K562 (cell line): ENCODE data around the gene FBP2.

ENCODE experiments used
- BCLAF1 ChIP-seq, 2 experiments: fragments of 450-650 bp in 1 of 2; IDR thresholded peaks; 2 replicates each; pipeline ENCODE4 v1.6.1; 2011 to 2017; ENCODE audit warnings: low read depth in 2 of 2, antibody characterized with exemption in 1 of 2, borderline replicate concordance in 1 of 2, low read length in 1 of 2, mild to moderate bottlenecking in 1 of 2, mixed read lengths in 1 of 2; ENCODE audit not compliant: control insufficient read depth in 1 of 2
- CREB1 ChIP-seq, 2 experiments: sonication (generic) in 1 of 2; formaldehyde crosslinking in 1 of 2; IDR thresholded peaks; 2 replicates each; pipeline versions ENCODE4 v1.6.1 to v1.8.0; 2012 to 2022; ENCODE audit warnings: inconsistent platforms in 1 of 2, mild to moderate bottlenecking in 1 of 2, missing genetic modification reagents in 1 of 2, moderate library complexity in 1 of 2
- CTCF ChIP-seq, 3 experiments: IDR thresholded peaks in 2 of 3; conservative IDR thresholded peaks in 1 of 3; 2 replicates each; pipeline ENCODE4 v1.5.1; 2011 to 2012; ENCODE audit warnings: low read length in 3 of 3, mild to moderate bottlenecking in 3 of 3, control low read depth in 2 of 3, improper control_type of control experiment in 1 of 3, inconsistent platforms in 1 of 3, low read depth in 1 of 3, mixed read lengths in 1 of 3, moderate library complexity in 1 of 3; ENCODE audit not compliant: insufficient read depth in 2 of 3
- EZH2 ChIP-seq: IDR thresholded peaks from 2 replicates; pipeline ENCODE4 v1.6.1; 2012; ENCODE audit warnings: low read depth, mild to moderate bottlenecking, inconsistent platforms, low read length, borderline replicate concordance
- GATA2 ChIP-seq: sonication (generic); formaldehyde crosslinking; IDR thresholded peaks from 2 replicates; pipeline ENCODE4 v1.4.0; 2020; ENCODE audit warnings: mild to moderate bottlenecking, missing genetic modification reagents
- NFIC ChIP-seq: fragments of 450-650 bp; IDR thresholded peaks from 2 replicates; pipeline ENCODE4 v1.6.1; 2017; ENCODE audit warnings: mild to moderate bottlenecking, inconsistent platforms
- POLR2A ChIP-seq: fragments of 450-650 bp; conservative IDR thresholded peaks from 2 replicates; pipeline ENCODE4 v1.6.1; 2016
- POLR2AphosphoS5 ChIP-seq: IDR thresholded peaks from 2 replicates; pipeline ENCODE4 v1.6.1; 2011; ENCODE audit warnings: mild to moderate bottlenecking, low read depth, low read length, moderate library complexity; ENCODE audit not compliant: control insufficient read depth, insufficient read depth
- PTRF ChIP-seq: fragments of 450-650 bp; IDR thresholded peaks from 2 replicates; pipeline ENCODE4 v1.6.1; 2016; ENCODE audit warnings: mild to moderate bottlenecking, missing genetic modification characterization, missing compliant biosample characterization
- ZFP1 ChIP-seq: fragments of 450-650 bp; formaldehyde crosslinking; IDR thresholded peaks from 2 replicates; pipeline ENCODE4 v1.4.0; 2020; ENCODE audit warnings: mild to moderate bottlenecking, mixed read lengths
- TF ChIP-seq, protein P1 (sequence below): fragments of 450-650 bp; formaldehyde crosslinking; IDR thresholded peaks from 2 replicates; pipeline ENCODE4 v1.4.0; 2020; ENCODE audit warnings: mild to moderate bottlenecking, moderate library complexity

GRCh38 chr9:94600258-94600657 is 6.6 kb upstream of the FBP2 start:
- no peak for TF ChIP-seq ZFP1 (CRISPR knock-in tag)
- no peak for TF ChIP-seq CTCF (IDR thresholded peaks at IDR 0.05 in 2 of 3, conservative IDR thresholded peaks at IDR 0.05 in 1 of 3; ENCODE audit: insufficient read depth in 2 of 3, low read depth in 1 of 3, low read length in 3 of 3)
- TF ChIP-seq POLR2A: no peak
- no peak for TF ChIP-seq GATA2 (CRISPR knock-in tag)
- TF ChIP-seq NFIC: no peak
- TF ChIP-seq POLR2AphosphoS5: no peak
- no peak for TF ChIP-seq CREB1 (IDR thresholded peaks at IDR 0.05)
- no peak for TF ChIP-seq CREB1 (CRISPR knock-in tag; IDR thresholded peaks at IDR 0.05)
- TF ChIP-seq, protein P1, sequence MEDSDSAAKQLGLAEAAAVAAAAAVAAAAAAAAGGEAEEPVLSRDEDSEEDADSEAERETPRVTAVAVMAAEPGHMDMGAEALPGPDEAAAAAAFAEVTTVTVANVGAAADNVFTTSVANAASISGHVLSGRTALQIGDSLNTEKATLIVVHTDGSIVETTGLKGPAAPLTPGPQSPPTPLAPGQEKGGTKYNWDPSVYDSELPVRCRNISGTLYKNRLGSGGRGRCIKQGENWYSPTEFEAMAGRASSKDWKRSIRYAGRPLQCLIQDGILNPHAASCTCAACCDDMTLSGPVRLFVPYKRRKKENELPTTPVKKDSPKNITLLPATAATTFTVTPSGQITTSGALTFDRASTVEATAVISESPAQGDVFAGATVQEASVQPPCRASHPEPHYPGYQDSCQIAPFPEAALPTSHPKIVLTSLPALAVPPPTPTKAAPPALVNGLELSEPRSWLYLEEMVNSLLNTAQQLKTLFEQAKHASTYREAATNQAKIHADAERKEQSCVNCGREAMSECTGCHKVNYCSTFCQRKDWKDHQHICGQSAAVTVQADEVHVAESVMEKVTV: no peak
- TF ChIP-seq EZH2: no peak
- TF ChIP-seq PTRF (tag): no peak
- TF ChIP-seq BCLAF1 (IDR thresholded peaks at IDR 0.05; ENCODE audit: borderline replicate concordance in 1 of 2, control insufficient read depth in 1 of 2, low read depth in 2 of 2, low read length in 1 of 2): no peak
